Measurements from ENCODE around the gene SLC6A16. TPM values are rescaled to one million over a fixed set of nuclear protein-coding genes. Genes with fewer than 3 reads are reported as not detected.

The SLC6A16 gene
- total RNA-seq, 1 experiment from 2014 or later, result 42.6 TPM

- no peak overlapping the region for H3K9ac ChIP-seq (ENCODE audit: low read length)
- H3K9me3 ChIP-seq (ENCODE audit: low read length), result no peaks in the 10 kb centered on the region
- no peak overlapping the region for H3K4me2 ChIP-seq (ENCODE audit: low read depth, low read length, poor library complexity, severe bottlenecking)
- H3K9me2 ChIP-seq (replicated peaks; ENCODE audit: insufficient read depth, low read length), result no peaks in the 10 kb centered on the region
- no peaks in the 10 kb centered on the region for H3K36me3 ChIP-seq (ENCODE audit: insufficient read depth, low read length)
- no peak overlapping the region for H3K4me3 ChIP-seq (ENCODE audit: low read length)
- H4K20me1 ChIP-seq (ENCODE audit: insufficient read depth, low read depth, low read length), result no peaks in the 10 kb centered on the region
- no peak overlapping the region for H2AFZ ChIP-seq (ENCODE audit: low read length)
- DNase-seq, result no peak
- no peaks in the 10 kb centered on the region for H3K27me3 ChIP-seq (ENCODE audit: low read length)
- H3K27ac ChIP-seq (ENCODE audit: low read length), result no peak overlapping the region
- H3K79me2 ChIP-seq (ENCODE audit: low read length), result no peaks in the 10 kb centered on the region
- no peaks in the 10 kb centered on the region for H3K4me1 ChIP-seq (ENCODE audit: low read length)
Observed at GRCh38 chr19:49241769-49242168, 83.2 kb downstream of the SLC6A16 start.

Small RNAs within 50 kb of the gene (small RNA-seq; reads per million reads assigned to genes)
- not detected for gene MIR4324

Other genes starting within 250 kb of the SLC6A16 start
- gene SNRNP70, start 239.7 kb downstream of the SLC6A16 start, total RNA-seq (2014; rRNA removed; shearing (Covaris generic); ENCODE audit: low replicate concordance), result 420 and 646 TPM in 2 replicates
- gene LIN7B, start 210.8 kb downstream of the SLC6A16 start, total RNA-seq (2014; rRNA removed; shearing (Covaris generic); ENCODE audit: low replicate concordance), result 6.4 and 23.4 TPM in 2 replicates
- 3.4 and 5.5 TPM in 2 replicates for gene C19orf73, start 206.0 kb downstream of the SLC6A16 start, total RNA-seq (2014; rRNA removed; shearing (Covaris generic); ENCODE audit: low replicate concordance)
- gene PPFIA3, start 205.6 kb downstream of the SLC6A16 start, total RNA-seq (2014; rRNA removed; shearing (Covaris generic); ENCODE audit: low replicate concordance), result 5.4 and 7.9 TPM in 2 replicates
- not detected in 2 replicates for gene HRC, start 169.8 kb downstream of the SLC6A16 start, total RNA-seq (2014; rRNA removed; shearing (Covaris generic); ENCODE audit: low replicate concordance)
- gene TRPM4, start 167.4 kb downstream of the SLC6A16 start, total RNA-seq (2014; rRNA removed; shearing (Covaris generic); ENCODE audit: low replicate concordance), result not detected in 2 replicates
- gene CD37, start 10.2 kb upstream of the SLC6A16 start, total RNA-seq (2014; rRNA removed; shearing (Covaris generic); ENCODE audit: low replicate concordance), result 975 and 1,210 TPM in 2 replicates
- gene TEAD2, start 37.2 kb upstream of the SLC6A16 start, total RNA-seq (2014; rRNA removed; shearing (Covaris generic); ENCODE audit: low replicate concordance), result 2.9 and 5.5 TPM in 2 replicates
- 1.2 TPM in 1 of 2 replicates, not detected in the other for gene DKKL1, start 38.7 kb upstream of the SLC6A16 start, total RNA-seq (2014; rRNA removed; shearing (Covaris generic); ENCODE audit: low replicate concordance)
- 0.52 and 0.65 TPM in 2 replicates for gene KASH5, start 63.1 kb upstream of the SLC6A16 start, total RNA-seq (2014; rRNA removed; shearing (Covaris generic); ENCODE audit: low replicate concordance)
- gene PTH2, start 98.2 kb upstream of the SLC6A16 start, total RNA-seq (2014; rRNA removed; shearing (Covaris generic); ENCODE audit: low replicate concordance), result not detected in 2 replicates
- gene GFY, start 100.2 kb upstream of the SLC6A16 start, total RNA-seq (2014; rRNA removed; shearing (Covaris generic); ENCODE audit: low replicate concordance), result 0.18 and 0.34 TPM in 2 replicates
- gene SLC17A7, start 116.3 kb upstream of the SLC6A16 start, total RNA-seq (2014; rRNA removed; shearing (Covaris generic); ENCODE audit: low replicate concordance), result 0.47 and 0.63 TPM in 2 replicates
- gene PIH1D1, start 126.6 kb upstream of the SLC6A16 start, total RNA-seq (2014; rRNA removed; shearing (Covaris generic); ENCODE audit: low replicate concordance), result 163 and 223 TPM in 2 replicates
- 15.9 and 83.3 TPM in 2 replicates for gene ALDH16A1, start 128.0 kb upstream of the SLC6A16 start, total RNA-seq (2014; rRNA removed; shearing (Covaris generic); ENCODE audit: low replicate concordance)
- 18.8 and 19.3 TPM in 2 replicates for gene FLT3LG, start 149.0 kb upstream of the SLC6A16 start, total RNA-seq (2014; rRNA removed; shearing (Covaris generic); ENCODE audit: low replicate concordance)
- 6,359 and 8,659 TPM in 2 replicates for gene RPL13A, start 162.4 kb upstream of the SLC6A16 start, total RNA-seq (2014; rRNA removed; shearing (Covaris generic); ENCODE audit: low replicate concordance)
- 6,857 and 9,247 TPM in 2 replicates for gene RPS11, start 171.2 kb upstream of the SLC6A16 start, total RNA-seq (2014; rRNA removed; shearing (Covaris generic); ENCODE audit: low replicate concordance)
- 1.8 and 3.5 TPM in 2 replicates for gene FCGRT, start 187.5 kb upstream of the SLC6A16 start, total RNA-seq (2014; rRNA removed; shearing (Covaris generic); ENCODE audit: low replicate concordance)
- 0.22 TPM in 1 of 2 replicates, not detected in the other for gene RCN3, start 202.8 kb upstream of the SLC6A16 start, total RNA-seq (2014; rRNA removed; shearing (Covaris generic); ENCODE audit: low replicate concordance)